GM21515 (cell line): ENCODE measurements around the gene DMRTC1.
"Not testable (repeated sequence)": the region's sequence is repeated elsewhere in the genome, so short reads cannot be mapped to it uniquely, and the experiment has no call there.

Experiments
- ATAC-seq: cut with Tn5 transposase; IDR thresholded peaks from one replicate; pipeline ENCODE4 v1.9.1; 2021; ENCODE audit not compliant: unreplicated experiment

The DMRTC1 gene

GRCh38 chrX:72943819-72944169 is at the start of gene DMRTC1:
TSS of gene DMRTC1 (minus strand) at chrX:72943837. CDS start at chrX:72875694, 68,143 bp downstream.
- peak; percentile 69 for ATAC-seq

GRCh38 chrX:72980894-72981469 is 37.3 kb upstream of the DMRTC1 start:
- ATAC-seq, result not testable (repeated sequence)

GRCh38 chrX:72974885-72975284 is 31.2 kb upstream of the DMRTC1 start:
- not testable (repeated sequence) for ATAC-seq

- not testable (repeated sequence) for ATAC-seq
These were observed 28.2 kb upstream of the DMRTC1 start for GRCh38 chrX:72971859-72972258.

- not testable (repeated sequence) for ATAC-seq
These were observed 16.3 kb upstream of the DMRTC1 start for GRCh38 chrX:72959971-72960370.

GRCh38 chrX:72943035-72943818 is 410 bp downstream of the DMRTC1 start:
- ATAC-seq, result not testable (repeated sequence)

GRCh38 chrX:72942272-72942671 is 1.4 kb downstream of the DMRTC1 start:
- not testable (repeated sequence) for ATAC-seq

GRCh38 chrX:72937906-72938305 is 5.7 kb downstream of the DMRTC1 start, which contains the start of gene FAM236A:
TSS of gene FAM236A (plus strand) at chrX:72938206. CDS start at chrX:72938263, 57 bp downstream.
- ATAC-seq, result not testable (repeated sequence)

GRCh38 chrX:72936882-72937455 is 6.7 kb downstream of the DMRTC1 start:
- ATAC-seq, result not testable (repeated sequence)

- ATAC-seq, result not testable (repeated sequence)
These were observed 7.2 kb downstream of the DMRTC1 start for GRCh38 chrX:72936455-72936854.

- not testable (repeated sequence) for ATAC-seq
These were observed 11.4 kb downstream of the DMRTC1 start for GRCh38 chrX:72932283-72932682.

GRCh38 chrX:72916096-72916495 is 27.5 kb downstream of the DMRTC1 start:
- ATAC-seq, result not testable (repeated sequence)

GRCh38 chrX:72912315-72912714 is 31.3 kb downstream of the DMRTC1 start, which contains the start of gene FAM236C:
TSS of gene FAM236C (plus strand) at chrX:72912615. CDS start at chrX:72912715, 100 bp downstream.
- not testable (repeated sequence) for ATAC-seq

- not testable (repeated sequence) for ATAC-seq
These were observed 53.9 kb downstream of the DMRTC1 start for GRCh38 chrX:72889740-72890139.

GRCh38 chrX:72882898-72883297 is 60.7 kb downstream of the DMRTC1 start:
- not testable (repeated sequence) for ATAC-seq

- ATAC-seq, result not testable (repeated sequence)
These were observed 106.1 kb downstream of the DMRTC1 start for GRCh38 chrX:72837532-72837931.

GRCh38 chrX:72830701-72831100 is 112.9 kb downstream of the DMRTC1 start:
- ATAC-seq, result not testable (repeated sequence)
